NOMO-1 treated with dmso at 0.1 percent for 144 hours (cell line): ENCODE results near the gene GRID1.

ENCODE experiments used
- DNase-seq: peaks from one replicate; lab custom pipeline; 2025; ENCODE audit not compliant: unreplicated experiment; lab: John Stamatoyannopoulos, UW

GRID1 gene

GRCh38 chr10:86281396-86281795 is 85.2 kb downstream of the GRID1 start:
- DNase-seq: no peak

- DNase-seq: no peak
These were observed 97.3 kb downstream of the GRID1 start for GRCh38 chr10:86269332-86269731.

GRCh38 chr10:86267286-86268195 is 99.1 kb downstream of the GRID1 start:
- no peak for DNase-seq

GRCh38 chr10:86266446-86267242 is 100.0 kb downstream of the GRID1 start:
- no peak for DNase-seq

GRCh38 chr10:86265895-86266259 is 100.7 kb downstream of the GRID1 start:
- no peak for DNase-seq

GRCh38 chr10:86265236-86265894 is 101.2 kb downstream of the GRID1 start:
- no peak for DNase-seq

- no peak for DNase-seq
These were observed 101.9 kb downstream of the GRID1 start for GRCh38 chr10:86264481-86265231.

- no peak for DNase-seq
These were observed 102.7 kb downstream of the GRID1 start for GRCh38 chr10:86263907-86264306.

GRCh38 chr10:86263209-86263608 is 103.4 kb downstream of the GRID1 start:
- DNase-seq: no peak

GRCh38 chr10:86262688-86263181 is 103.9 kb downstream of the GRID1 start:
- DNase-seq: no peak

GRCh38 chr10:86261941-86262687 is 104.5 kb downstream of the GRID1 start:
- DNase-seq: peak; percentile 5

- no peak for DNase-seq
These were observed 105.1 kb downstream of the GRID1 start for GRCh38 chr10:86261470-86261869.

- DNase-seq: no peak
These were observed 106.0 kb downstream of the GRID1 start for GRCh38 chr10:86260564-86260963.

- no peak for DNase-seq
These were observed 106.6 kb downstream of the GRID1 start for GRCh38 chr10:86259901-86260562.

GRCh38 chr10:86258941-86259340 is 107.7 kb downstream of the GRID1 start:
- DNase-seq: no peak

- DNase-seq: no peak
These were observed 108.1 kb downstream of the GRID1 start for GRCh38 chr10:86258499-86258898.

- DNase-seq: no peak
These were observed 108.9 kb downstream of the GRID1 start for GRCh38 chr10:86257683-86258082.

GRCh38 chr10:86256690-86257315 is 109.8 kb downstream of the GRID1 start:
- DNase-seq: no peak
